ENCODE results near the gene RFX1.

DNA sequence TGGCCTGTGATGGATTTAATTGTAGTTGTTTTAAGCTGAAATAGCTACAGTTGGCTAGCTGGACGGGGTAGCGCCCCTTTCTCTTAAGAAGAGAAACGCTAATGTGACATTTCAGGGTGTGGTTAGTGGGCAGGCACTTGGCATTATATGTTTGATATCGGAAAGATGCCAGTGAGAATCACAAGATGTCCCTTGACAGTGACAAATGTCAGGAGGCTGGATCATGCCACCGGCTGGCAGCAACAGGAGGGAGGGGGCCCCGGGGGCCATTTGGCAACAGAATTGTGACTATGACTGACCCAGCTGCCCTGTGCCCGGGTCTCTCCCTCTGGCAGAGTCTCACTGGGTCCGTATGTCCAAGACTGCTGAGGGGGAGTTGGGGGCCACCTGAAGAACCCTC is 49.1 kb downstream of the RFX1 start:
- TF ChIP-seq, protein P1, sequence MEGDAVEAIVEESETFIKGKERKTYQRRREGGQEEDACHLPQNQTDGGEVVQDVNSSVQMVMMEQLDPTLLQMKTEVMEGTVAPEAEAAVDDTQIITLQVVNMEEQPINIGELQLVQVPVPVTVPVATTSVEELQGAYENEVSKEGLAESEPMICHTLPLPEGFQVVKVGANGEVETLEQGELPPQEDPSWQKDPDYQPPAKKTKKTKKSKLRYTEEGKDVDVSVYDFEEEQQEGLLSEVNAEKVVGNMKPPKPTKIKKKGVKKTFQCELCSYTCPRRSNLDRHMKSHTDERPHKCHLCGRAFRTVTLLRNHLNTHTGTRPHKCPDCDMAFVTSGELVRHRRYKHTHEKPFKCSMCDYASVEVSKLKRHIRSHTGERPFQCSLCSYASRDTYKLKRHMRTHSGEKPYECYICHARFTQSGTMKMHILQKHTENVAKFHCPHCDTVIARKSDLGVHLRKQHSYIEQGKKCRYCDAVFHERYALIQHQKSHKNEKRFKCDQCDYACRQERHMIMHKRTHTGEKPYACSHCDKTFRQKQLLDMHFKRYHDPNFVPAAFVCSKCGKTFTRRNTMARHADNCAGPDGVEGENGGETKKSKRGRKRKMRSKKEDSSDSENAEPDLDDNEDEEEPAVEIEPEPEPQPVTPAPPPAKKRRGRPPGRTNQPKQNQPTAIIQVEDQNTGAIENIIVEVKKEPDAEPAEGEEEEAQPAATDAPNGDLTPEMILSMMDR (optimal IDR thresholded peaks at IDR 0.05 in 1 of 3, IDR thresholded peaks at IDR 0.05 in 1 of 3, conservative IDR thresholded peaks at IDR 0.05 in 1 of 3; ENCODE audit: extremely low read depth in 1 of 3, insufficient read depth in 2 of 3, low read length in 3 of 3), result no peak
- no peak for TF ChIP-seq EZH2 (IDR thresholded peaks at IDR 0.05; ENCODE audit: low read length)
